ENCODE results near the gene ARRB2.

GRCh38 chr17:4751932-4752331 is 41.5 kb downstream of the ARRB2 start:
- TF ChIP-seq GATA3 (IDR thresholded peaks at IDR 0.05; ENCODE audit: low read depth, low read length) = no peak
- TF ChIP-seq GATA2 (IDR thresholded peaks at IDR 0.05; ENCODE audit: low read depth, low read length) = no peak

Measured in SH-SY5Y (cell line).